WTC11 (cell line): ENCODE data around the gene STPG4. TPM values are rescaled to one million over a fixed set of nuclear protein-coding genes. Genes with fewer than 3 reads are reported as not detected.

Source experiments
- ATAC-seq: fragments of 200-7000 bp; cut with Tn5 transposase; 2 replicates; pipeline ENCODE4 v1.10.0; 2021; ENCODE audit warnings: mild to moderate bottlenecking, moderate library complexity
- CTCF ChIA-PET: fragments of 300-600 bp; sonication (Branson Sonifier 250); formaldehyde crosslinking; loops from one replicate; lab custom pipeline; 2021; ENCODE audit warnings: antibody characterized with exemption; lab: Charles Lee
- POLR2A ChIA-PET: fragments of 350-600 bp; sonication (Branson Sonifier 250); formaldehyde crosslinking; loops from one replicate; lab custom pipeline; 2021; ENCODE audit warnings: antibody characterized with exemption; lab: Charles Lee
- DNase-seq: peaks from one replicate; pipeline ENCODE4 v3.0.0; 2021; ENCODE audit warnings: low spot score
- H3K27ac Mint-ChIP-seq: 2 replicates; pipeline ENCODE4 v1.8.0; 2021; ENCODE audit warnings: mixed read lengths
- H3K27me3 Mint-ChIP-seq: 2 replicates; pipeline ENCODE4 v1.8.0; 2021; ENCODE audit warnings: low read depth, mild to moderate bottlenecking, moderate library complexity, mixed read lengths
- H3K36me3 Mint-ChIP-seq: 2 replicates; pipeline ENCODE4 v1.8.0; 2021; ENCODE audit warnings: mixed read lengths
- H3K4me1 Mint-ChIP-seq: 2 replicates; pipeline ENCODE4 v1.8.0; 2022; ENCODE audit warnings: mixed read lengths
- H3K4me3 Mint-ChIP-seq: 2 replicates; pipeline ENCODE4 v1.8.0; 2021; ENCODE audit warnings: mild to moderate bottlenecking, moderate library complexity, mixed read lengths
- H3K9me3 Mint-ChIP-seq: 2 replicates; pipeline ENCODE4 v1.8.0; 2021; ENCODE audit warnings: mixed read lengths
- ATF1 ChIP-seq: sonication (generic); formaldehyde crosslinking; IDR thresholded peaks from 2 replicates; pipeline ENCODE4 v1.8.1; 2023; ENCODE audit warnings: mild to moderate bottlenecking, moderate library complexity, missing genetic modification reagents
- ATF3 ChIP-seq: sonication (generic); formaldehyde crosslinking; conservative IDR thresholded peaks from 2 replicates; pipeline ENCODE4 v1.8.1; 2022; ENCODE audit warnings: mild to moderate bottlenecking, missing genetic modification reagents
- EMX1 ChIP-seq: fragments of 250-450 bp; sonication (Bioruptor Pico); IDR thresholded peaks from 2 replicates; pipeline ENCODE4 v1.8.0; 2021; ENCODE audit warnings: mild to moderate bottlenecking
- ERG ChIP-seq: fragments of 250-450 bp; sonication (Bioruptor Pico); IDR thresholded peaks from 2 replicates; pipeline ENCODE4 v1.8.0; 2021; ENCODE audit warnings: mild to moderate bottlenecking
- ESRRA ChIP-seq: sonication (generic); formaldehyde crosslinking; IDR thresholded peaks from 2 replicates; pipeline ENCODE4 v1.8.1; 2022; ENCODE audit warnings: mild to moderate bottlenecking, missing genetic modification reagents, borderline replicate concordance
- FOXK1 ChIP-seq: sonication (generic); formaldehyde crosslinking; IDR thresholded peaks from 2 replicates; pipeline ENCODE4 v1.8.0; 2022; ENCODE audit warnings: mild to moderate bottlenecking, moderate library complexity, missing genetic modification reagents
- JAZF1 ChIP-seq: fragments of 250-450 bp; sonication (Bioruptor Pico); IDR thresholded peaks from 2 replicates; pipeline ENCODE4 v1.9.0; 2021; ENCODE audit warnings: moderate library complexity, mild to moderate bottlenecking, inconsistent platforms
- KAT7 ChIP-seq: sonication (generic); formaldehyde crosslinking; IDR thresholded peaks from 2 replicates; pipeline ENCODE4 v1.8.1; 2023; ENCODE audit warnings: missing genetic modification reagents, mild to moderate bottlenecking, borderline replicate concordance
- NFE2L1 ChIP-seq: sonication (generic); formaldehyde crosslinking; IDR thresholded peaks from 2 replicates; pipeline ENCODE4 v1.8.1; 2023; ENCODE audit warnings: missing genetic modification reagents
- NFYB ChIP-seq: sonication (generic); formaldehyde crosslinking; conservative IDR thresholded peaks from 2 replicates; pipeline ENCODE4 v1.8.0; 2022; ENCODE audit warnings: low read depth, missing genetic modification reagents
- NR1H2 ChIP-seq: sonication (generic); formaldehyde crosslinking; IDR thresholded peaks from 2 replicates; pipeline ENCODE4 v1.9.0; 2021; ENCODE audit warnings: mild to moderate bottlenecking, moderate library complexity, missing genetic modification reagents
- NR2C2 ChIP-seq: sonication (generic); formaldehyde crosslinking; IDR thresholded peaks from 2 replicates; pipeline ENCODE4 v1.8.0; 2022; ENCODE audit warnings: mild to moderate bottlenecking, missing genetic modification reagents
- OVOL2 ChIP-seq: fragments of 250-450 bp; sonication (Bioruptor Pico); IDR thresholded peaks from 2 replicates; pipeline ENCODE4 v1.9.0; 2021; ENCODE audit warnings: mild to moderate bottlenecking, borderline replicate concordance
- PRDM15 ChIP-seq: sonication (generic); formaldehyde crosslinking; IDR thresholded peaks from 2 replicates; pipeline ENCODE4 v1.8.0; 2022; ENCODE audit warnings: missing genetic modification reagents
- PREB ChIP-seq: sonication (generic); formaldehyde crosslinking; IDR thresholded peaks from 2 replicates; pipeline ENCODE4 v1.8.1; 2022; ENCODE audit warnings: mild to moderate bottlenecking, missing genetic modification reagents, moderate library complexity, borderline replicate concordance
- SMAD3 ChIP-seq: sonication (generic); formaldehyde crosslinking; IDR thresholded peaks from 2 replicates; pipeline ENCODE4 v1.8.0; 2022; ENCODE audit warnings: missing genetic modification reagents, mild to moderate bottlenecking, borderline replicate concordance
- SP1 ChIP-seq: sonication (generic); formaldehyde crosslinking; conservative IDR thresholded peaks from 2 replicates; pipeline ENCODE4 v1.8.1; 2022; ENCODE audit warnings: missing genetic modification reagents
- TEAD1 ChIP-seq: sonication (generic); formaldehyde crosslinking; IDR thresholded peaks from 2 replicates; pipeline ENCODE4 v1.8.0; 2022; ENCODE audit warnings: mild to moderate bottlenecking, missing genetic modification reagents
- ZBTB21 ChIP-seq: sonication (generic); formaldehyde crosslinking; IDR thresholded peaks from 2 replicates; pipeline ENCODE4 v1.8.1; 2023; ENCODE audit warnings: mild to moderate bottlenecking, missing genetic modification reagents, borderline replicate concordance
- ZNF121 ChIP-seq: sonication (generic); formaldehyde crosslinking; IDR thresholded peaks from 2 replicates; pipeline ENCODE4 v1.8.0; 2023; ENCODE audit warnings: missing genetic modification reagents
- ZNF219 ChIP-seq: sonication (generic); formaldehyde crosslinking; IDR thresholded peaks from 2 replicates; pipeline ENCODE4 v1.8.0; 2023; ENCODE audit warnings: missing genetic modification reagents, mild to moderate bottlenecking, borderline replicate concordance
- total RNA-seq: library from RNA; stranded (reverse); gene quantifications from 3 replicates; pipeline ENCODE4 v1.2.3, GENCODE V29; 2021
- TF ChIP-seq, protein P1 (sequence below): fragments of 250-450 bp; sonication (Bioruptor Pico); IDR thresholded peaks from 2 replicates; pipeline ENCODE4 v1.9.0; 2021; ENCODE audit warnings: mild to moderate bottlenecking, borderline replicate concordance
- TF ChIP-seq, protein P2 (sequence below): sonication (generic); formaldehyde crosslinking; IDR thresholded peaks from 2 replicates; pipeline ENCODE4 v1.8.0; 2022; ENCODE audit warnings: mild to moderate bottlenecking, missing genetic modification reagents

The STPG4 gene
- total RNA-seq, 1 experiment from 2014 or later, result not detected

- TF ChIP-seq, protein P1, sequence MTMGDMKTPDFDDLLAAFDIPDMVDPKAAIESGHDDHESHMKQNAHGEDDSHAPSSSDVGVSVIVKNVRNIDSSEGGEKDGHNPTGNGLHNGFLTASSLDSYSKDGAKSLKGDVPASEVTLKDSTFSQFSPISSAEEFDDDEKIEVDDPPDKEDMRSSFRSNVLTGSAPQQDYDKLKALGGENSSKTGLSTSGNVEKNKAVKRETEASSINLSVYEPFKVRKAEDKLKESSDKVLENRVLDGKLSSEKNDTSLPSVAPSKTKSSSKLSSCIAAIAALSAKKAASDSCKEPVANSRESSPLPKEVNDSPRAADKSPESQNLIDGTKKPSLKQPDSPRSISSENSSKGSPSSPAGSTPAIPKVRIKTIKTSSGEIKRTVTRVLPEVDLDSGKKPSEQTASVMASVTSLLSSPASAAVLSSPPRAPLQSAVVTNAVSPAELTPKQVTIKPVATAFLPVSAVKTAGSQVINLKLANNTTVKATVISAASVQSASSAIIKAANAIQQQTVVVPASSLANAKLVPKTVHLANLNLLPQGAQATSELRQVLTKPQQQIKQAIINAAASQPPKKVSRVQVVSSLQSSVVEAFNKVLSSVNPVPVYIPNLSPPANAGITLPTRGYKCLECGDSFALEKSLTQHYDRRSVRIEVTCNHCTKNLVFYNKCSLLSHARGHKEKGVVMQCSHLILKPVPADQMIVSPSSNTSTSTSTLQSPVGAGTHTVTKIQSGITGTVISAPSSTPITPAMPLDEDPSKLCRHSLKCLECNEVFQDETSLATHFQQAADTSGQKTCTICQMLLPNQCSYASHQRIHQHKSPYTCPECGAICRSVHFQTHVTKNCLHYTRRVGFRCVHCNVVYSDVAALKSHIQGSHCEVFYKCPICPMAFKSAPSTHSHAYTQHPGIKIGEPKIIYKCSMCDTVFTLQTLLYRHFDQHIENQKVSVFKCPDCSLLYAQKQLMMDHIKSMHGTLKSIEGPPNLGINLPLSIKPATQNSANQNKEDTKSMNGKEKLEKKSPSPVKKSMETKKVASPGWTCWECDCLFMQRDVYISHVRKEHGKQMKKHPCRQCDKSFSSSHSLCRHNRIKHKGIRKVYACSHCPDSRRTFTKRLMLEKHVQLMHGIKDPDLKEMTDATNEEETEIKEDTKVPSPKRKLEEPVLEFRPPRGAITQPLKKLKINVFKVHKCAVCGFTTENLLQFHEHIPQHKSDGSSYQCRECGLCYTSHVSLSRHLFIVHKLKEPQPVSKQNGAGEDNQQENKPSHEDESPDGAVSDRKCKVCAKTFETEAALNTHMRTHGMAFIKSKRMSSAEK (CRISPR knock-in tag), result no peak
- TF ChIP-seq PREB (CRISPR knock-in tag) (no peak), FOXK1 (CRISPR knock-in tag) (no peak), ATF3 (no peak), OVOL2 (CRISPR knock-in tag) (no peak)
- POLR2A ChIA-PET, result no interaction called here
- Mint-ChIP-seq H3K27me3 (no peaks in the 10 kb centered on the region; the same call in 1 of the 2 replicates), H3K9me3 (no peaks in the 10 kb centered on the region), H3K4me3 (no peak overlapping the region), H3K27ac (0 out of 2 replicates have a peak overlapping the region, but pooled peaks have one; percentile 27), H3K4me1 (peaks cover 63% of the 10 kb centered on the region), H3K36me3 (no peaks in the 10 kb centered on the region)
- ATAC-seq, result no peak
- CTCF ChIA-PET, result interaction anchor here (0.5 to 2.2 kb wide), 2 partner anchors 248 to 250 kb away, joined by 5 to 6 read pairs; no protein-coding TSS in a partner anchor
- no peak for DNase-seq
Measured at GRCh38 chr2:47074691-47075090, 80.4 kb downstream of the STPG4 start.

GRCh38 chr2:47073641-47074040 lies 81.5 kb downstream of the STPG4 start:
- H3K4me3 Mint-ChIP-seq, result no peak overlapping the region
- TF ChIP-seq NFYB (CRISPR knock-in tag) (no peak), NFE2L1 (CRISPR knock-in tag) (no peak), KAT7 (CRISPR knock-in tag) (no peak), ESRRA (CRISPR knock-in tag) (no peak), NR2C2 (CRISPR knock-in tag) (no peak), ATF1 (no peak), ERG (CRISPR knock-in tag) (no peak), TEAD1 (CRISPR knock-in tag) (no peak), EMX1 (no peak), JAZF1 (no peak), ZNF219 (CRISPR knock-in tag) (no peak)
- H3K9me3 Mint-ChIP-seq, result no peaks in the 10 kb centered on the region
- CTCF ChIA-PET, result interaction anchor here (1.2 to 3.0 kb wide), 2 partner anchors 12 to 31 kb away, joined by 3 to 13 read pairs; no protein-coding TSS in a partner anchor
- no peak for ATAC-seq
- no peak for DNase-seq
- POLR2A ChIA-PET, result no interaction called here
- no peaks in the 10 kb centered on the region; the same call in 1 of the 2 replicates for H3K27me3 Mint-ChIP-seq
- no peaks in the 10 kb centered on the region for H3K36me3 Mint-ChIP-seq
- H3K4me1 Mint-ChIP-seq, result peaks cover 58% of the 10 kb centered on the region
- H3K27ac Mint-ChIP-seq, result no peak overlapping the region

- DNase-seq (no peak), ATAC-seq (no peak)
- ChIA-PET POLR2A (interaction anchor here (1.3 kb wide), 1 partner anchor 272 kb away, joined by 4 read pairs; no protein-coding TSS in a partner anchor), CTCF (interaction anchor here (1.2 to 3.0 kb wide), 3 partner anchors 11 to 30 kb away, joined by 3 to 13 read pairs (median 7); no protein-coding TSS in a partner anchor)
- H3K4me3 Mint-ChIP-seq, result no peak overlapping the region
- no peaks in the 10 kb centered on the region for H3K9me3 Mint-ChIP-seq
- peaks cover 58% of the 10 kb centered on the region for H3K4me1 Mint-ChIP-seq
- H3K27ac Mint-ChIP-seq, result peak overlapping the region; percentile 39
- no peaks in the 10 kb centered on the region; the same call in 1 of the 2 replicates for H3K27me3 Mint-ChIP-seq
- no peaks in the 10 kb centered on the region for H3K36me3 Mint-ChIP-seq
- TF ChIP-seq NR1H2 (CRISPR knock-in tag) (no peak), PRDM15 (CRISPR knock-in tag) (no peak), ZBTB21 (CRISPR knock-in tag) (no peak), ZNF121 (no peak), SP1 (CRISPR knock-in tag) (no peak), SMAD3 (CRISPR knock-in tag) (no peak)
- TF ChIP-seq, protein P2, sequence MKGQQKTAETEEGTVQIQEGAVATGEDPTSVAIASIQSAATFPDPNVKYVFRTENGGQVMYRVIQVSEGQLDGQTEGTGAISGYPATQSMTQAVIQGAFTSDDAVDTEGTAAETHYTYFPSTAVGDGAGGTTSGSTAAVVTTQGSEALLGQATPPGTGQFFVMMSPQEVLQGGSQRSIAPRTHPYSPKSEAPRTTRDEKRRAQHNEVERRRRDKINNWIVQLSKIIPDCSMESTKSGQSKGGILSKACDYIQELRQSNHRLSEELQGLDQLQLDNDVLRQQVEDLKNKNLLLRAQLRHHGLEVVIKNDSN (CRISPR knock-in tag), result no peak
Measured at GRCh38 chr2:47073217-47073616, 81.9 kb downstream of the STPG4 start.
